Measurements from ENCODE around the gene VEGFB.

VEGFB gene

DNA sequence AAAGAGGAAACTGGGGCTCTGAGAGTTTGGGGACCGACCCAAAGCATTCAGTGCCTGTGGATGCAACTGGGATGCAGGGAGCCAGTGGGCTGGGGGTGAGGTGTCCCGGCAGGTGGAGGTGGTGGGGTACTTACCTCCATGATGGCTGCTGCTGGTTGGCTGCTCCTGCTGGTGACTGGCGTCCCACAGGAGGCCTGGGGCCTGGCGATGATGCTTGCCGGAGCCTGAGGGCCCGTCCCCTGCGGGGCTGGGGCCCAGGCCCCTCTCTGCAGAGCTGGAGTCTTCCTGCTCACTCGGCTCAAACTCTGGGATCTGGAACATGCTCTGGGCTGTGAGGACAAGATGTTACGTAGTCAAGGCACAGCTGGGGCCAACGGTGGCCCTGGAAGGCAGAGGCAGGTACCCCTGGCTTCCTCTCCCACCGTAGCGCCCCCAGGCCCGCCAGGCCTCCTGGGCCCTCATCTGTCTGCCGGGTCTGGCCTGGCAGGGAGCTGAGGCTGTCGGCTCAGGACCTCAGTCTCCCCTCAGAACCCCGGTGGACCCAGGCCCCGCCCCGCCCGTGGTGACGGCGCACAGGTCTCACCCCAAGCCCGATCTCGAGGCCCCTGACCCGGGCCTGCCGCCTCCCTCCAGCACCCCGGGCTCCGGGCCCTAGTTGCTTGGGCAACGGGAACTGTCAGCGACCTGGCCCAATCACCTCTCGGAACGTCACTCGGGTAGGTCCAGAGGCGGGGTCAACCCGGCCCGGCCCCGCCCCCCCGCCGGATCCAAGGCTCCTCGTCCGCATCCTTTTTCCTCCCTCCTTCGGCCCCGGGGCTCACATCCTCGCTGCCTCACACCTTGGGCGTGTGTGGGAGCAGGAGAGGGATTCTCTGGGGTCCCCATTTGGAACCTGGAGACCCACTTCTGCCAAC lies 49.9 kb downstream of the VEGFB start, which contains the start of gene BAD:
TSS of gene BAD (minus strand) at position 618 of the 914 bp plus-strand sequence. CDS start at position 321, 297 bp downstream.
- DNase-seq (ENCODE audit: low read depth), result peak; percentile 92

DNA sequence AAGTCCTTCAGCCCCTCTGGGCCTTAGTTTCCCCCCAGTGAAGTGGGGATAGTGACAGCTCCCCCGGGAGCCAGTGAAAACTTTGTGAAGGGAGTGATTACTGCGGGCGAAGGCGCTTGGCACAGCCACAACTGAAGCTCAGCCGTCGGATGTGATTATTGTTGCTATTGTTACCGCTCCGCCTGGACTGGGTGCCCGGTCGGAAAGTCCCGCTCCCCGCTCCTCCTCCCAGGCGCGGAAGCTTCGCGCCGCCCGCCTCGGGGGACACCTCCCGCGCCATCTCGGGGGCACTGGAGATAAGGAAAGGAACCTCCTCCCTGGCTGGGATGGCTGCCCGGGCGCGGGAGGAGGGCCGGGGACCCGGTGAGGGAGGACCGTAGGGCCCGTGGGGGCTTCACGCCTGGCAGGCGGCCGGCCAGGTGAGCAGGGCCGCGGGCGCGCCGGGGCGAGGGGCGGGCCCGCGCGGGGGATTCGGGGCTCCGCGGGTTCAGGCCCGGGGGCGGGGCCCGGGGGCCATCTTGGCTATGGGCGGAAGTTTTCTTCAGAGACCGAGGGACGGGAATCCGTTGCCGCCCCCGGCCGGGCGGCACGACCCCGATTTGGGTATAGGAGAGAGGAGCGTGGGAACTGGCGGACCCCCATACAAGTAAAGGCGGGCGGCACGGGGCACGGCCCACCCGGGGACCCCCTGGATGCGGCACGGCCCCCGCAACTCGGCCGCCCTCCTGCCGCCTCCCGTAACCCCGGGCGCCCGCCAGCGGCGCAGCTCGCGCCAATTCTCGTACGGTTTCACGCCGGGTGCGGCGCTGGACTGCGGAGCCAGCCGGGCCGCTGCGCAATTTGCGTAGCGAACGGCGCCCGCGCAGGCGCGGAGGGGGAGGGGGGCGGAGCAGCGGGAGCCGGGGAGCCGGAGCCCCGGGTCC lies 50.8 kb downstream of the VEGFB start, which contains the start of gene GPR137:
TSS of gene GPR137 (plus strand) at position 887 of the 923 bp plus-strand sequence. CDS start 677 bp downstream, outside the sequence.
- peak; percentile 76 for DNase-seq (ENCODE audit: low read depth)

DNA sequence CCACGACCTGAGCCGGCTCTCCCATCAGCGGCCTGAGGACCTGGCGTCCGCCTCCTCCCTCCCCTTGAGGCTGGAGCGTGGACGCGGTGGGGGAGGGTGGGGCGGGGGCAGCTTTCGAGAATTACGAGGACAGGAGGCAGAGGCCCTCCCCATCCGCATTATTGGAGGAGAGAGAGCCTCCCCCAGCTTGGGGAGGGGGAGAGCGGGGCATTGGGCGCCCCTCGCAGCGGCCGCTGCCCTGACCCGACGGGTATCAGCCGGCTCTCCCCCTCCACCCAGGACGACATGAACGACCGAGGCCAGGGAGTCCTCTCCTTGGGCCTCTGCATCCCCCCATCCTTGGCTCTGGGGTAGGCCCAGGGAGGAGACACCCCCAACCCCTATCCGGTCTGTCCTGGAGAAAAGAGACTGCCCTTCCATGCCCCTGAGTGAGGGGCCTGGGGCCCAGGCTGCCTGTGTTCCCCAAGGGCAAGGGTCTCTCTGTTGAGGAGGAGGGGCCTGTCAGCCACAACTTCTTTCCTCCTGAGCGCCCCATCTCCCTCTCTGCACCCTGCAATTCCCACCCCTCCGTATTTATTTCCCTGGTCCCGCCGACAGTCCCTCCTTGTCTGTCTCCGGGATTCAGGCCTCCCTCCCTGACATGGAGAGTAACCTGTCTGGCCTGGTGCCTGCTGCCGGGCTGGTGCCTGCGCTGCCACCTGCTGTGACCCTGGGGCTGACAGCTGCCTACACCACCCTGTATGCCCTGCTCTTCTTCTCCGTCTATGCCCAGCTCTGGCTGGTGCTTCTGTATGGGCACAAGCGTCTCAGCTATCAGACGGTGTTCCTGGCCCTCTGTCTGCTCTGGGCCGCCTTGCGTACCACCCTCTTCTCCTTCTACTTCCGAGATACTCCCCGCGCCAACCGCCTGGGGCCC lies 51.8 kb downstream of the VEGFB start:
- DNase-seq (ENCODE audit: low read depth), result no peak

DNA sequence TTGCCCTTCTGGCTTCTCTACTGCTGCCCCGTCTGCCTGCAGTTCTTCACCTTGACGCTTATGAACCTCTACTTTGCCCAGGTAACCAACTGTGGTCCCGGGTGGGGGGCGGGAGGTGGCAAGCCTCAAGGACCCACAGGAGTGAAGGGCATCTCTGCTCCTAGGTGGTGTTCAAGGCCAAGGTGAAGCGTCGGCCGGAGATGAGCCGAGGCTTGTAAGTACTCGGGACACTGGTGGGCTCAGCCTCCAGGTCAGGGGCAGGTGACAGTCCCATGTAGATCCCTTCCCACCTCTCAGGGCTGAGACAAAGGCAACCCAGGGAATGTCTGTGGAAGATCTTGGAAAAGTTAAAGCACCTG lies 52.4 kb downstream of the VEGFB start:
- DNase-seq (ENCODE audit: low read depth), result no peak

DNA sequence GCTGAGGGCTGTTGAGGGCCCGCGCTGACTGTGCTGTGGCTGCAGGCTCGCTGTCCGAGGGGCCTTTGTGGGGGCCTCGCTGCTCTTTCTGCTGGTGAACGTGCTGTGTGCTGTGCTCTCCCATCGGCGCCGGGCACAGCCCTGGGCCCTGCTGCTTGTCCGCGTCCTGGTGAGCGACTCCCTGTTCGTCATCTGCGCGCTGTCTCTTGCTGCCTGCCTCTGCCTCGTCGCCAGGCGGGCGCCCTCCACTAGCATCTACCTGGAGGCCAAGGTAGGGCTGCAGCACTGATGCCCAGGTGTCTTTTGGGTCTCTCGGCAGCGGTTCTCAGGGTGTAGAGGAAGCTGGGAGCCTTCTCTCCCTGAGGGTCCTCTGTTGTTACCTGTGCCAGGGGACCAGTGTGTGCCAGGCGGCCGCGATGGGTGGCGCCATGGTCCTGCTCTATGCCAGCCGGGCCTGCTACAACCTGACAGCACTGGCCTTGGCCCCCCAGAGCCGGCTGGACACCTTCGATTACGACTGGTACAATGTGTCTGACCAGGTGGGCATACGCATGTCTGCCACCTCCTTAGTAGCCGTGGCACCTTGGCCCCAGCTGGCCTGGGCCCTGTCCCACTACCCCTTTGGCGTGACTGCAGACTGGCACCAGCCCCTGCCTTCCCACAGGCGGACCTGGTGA lies 53.4 kb downstream of the VEGFB start:
- no peak for DNase-seq (ENCODE audit: low read depth)

DNA sequence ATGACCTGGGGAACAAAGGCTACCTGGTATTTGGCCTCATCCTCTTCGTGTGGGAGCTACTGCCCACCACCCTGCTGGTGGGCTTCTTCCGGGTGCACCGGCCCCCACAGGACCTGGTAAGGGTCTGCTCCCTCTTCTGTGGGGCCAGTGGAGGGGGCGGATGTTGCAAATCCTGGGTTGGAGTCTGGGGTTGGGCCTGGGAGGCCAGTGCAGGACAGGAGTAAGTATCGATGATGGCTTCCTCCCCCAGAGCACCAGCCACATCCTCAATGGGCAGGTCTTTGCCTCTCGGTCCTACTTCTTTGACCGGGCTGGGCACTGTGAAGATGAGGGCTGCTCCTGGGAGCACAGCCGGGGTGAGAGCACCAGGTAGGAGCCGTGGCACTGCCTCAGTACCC lies 54.0 kb downstream of the VEGFB start:
- DNase-seq (ENCODE audit: low read depth), result no peak

Data from EH (cell line).